Epidermal melanocyte (primary cell): ENCODE measurements around the gene ICE1.
"Not testable (repeated sequence)": the region's sequence is repeated elsewhere in the genome, so short reads cannot be mapped to it uniquely, and the experiment has no call there.

Experiments
- DNase-seq: peaks from one replicate; pipeline ENCODE4 v3.0.0; 2011; ENCODE audit warnings: low spot score; ENCODE audit not compliant: insufficient read length

ICE1 gene

DNA sequence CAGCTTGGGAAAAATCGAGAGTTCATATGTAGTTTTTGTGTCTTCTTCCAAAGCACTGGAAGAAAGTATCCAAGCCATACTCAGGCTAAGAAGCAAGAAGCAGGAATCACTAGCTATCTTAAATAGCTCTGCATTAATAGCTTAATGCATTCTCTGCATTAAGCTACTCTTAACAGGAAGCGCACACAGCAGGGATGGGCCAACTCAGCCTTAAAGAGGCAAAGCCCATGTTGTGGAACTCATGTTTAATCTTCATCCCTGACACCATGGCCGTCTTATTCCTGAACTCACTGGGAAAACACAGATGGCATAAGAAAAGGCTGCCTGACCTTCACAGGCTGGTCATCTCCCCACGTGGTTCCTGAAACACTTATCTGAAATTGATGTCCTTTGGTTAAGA is 18.7 kb upstream of the ICE1 start:
- no peak for DNase-seq

DNA sequence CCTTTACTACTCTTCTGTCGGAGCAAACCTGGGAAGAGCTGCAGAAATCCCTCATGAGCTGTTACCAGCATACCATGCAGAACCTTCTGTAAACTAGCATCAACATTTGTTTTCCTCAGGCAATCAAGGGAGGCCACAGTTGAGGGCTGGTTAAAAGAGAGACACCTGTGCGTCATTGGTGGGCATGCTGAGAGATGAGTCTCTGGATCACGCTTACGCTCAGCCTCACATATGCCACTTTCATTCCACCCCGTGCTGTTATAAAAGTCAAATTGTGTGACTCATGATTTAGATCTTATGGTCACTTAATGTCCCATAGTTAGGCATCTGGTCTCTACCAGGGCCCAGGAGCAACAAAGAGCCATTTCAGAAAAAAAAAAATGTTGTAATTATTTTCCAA is 18.1 kb upstream of the ICE1 start:
- no peak for DNase-seq

- no peak for DNase-seq
Measured at GRCh38 chr5:5405441-5405840, 17.0 kb upstream of the ICE1 start.

DNA sequence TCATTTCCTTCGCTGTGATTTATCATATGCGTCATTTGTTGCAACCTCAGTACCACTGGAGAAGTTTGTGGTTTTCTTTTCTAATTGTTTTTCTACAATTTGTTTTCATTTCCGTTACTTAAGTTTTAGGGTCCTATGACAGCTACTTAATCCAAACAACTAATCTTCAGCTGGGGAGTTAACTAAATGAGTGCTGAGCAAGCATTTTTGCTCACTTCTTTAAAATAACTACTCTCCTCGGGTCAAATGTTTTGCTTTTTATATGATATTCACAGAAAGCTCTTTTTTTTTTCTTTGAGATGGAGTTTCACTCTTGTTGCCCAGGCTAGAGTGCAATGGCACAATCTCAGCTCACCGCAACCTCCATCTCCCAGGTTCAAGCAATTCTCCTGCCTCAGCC is 14.6 kb upstream of the ICE1 start:
- no peak for DNase-seq

GRCh38 chr5:5409151-5409810 is 13.2 kb upstream of the ICE1 start:
- no peak for DNase-seq

- DNase-seq = not testable (repeated sequence)
Measured at GRCh38 chr5:5413856-5414255, 8.6 kb upstream of the ICE1 start.

GRCh38 chr5:5414999-5415398 is 7.5 kb upstream of the ICE1 start:
- no peak for DNase-seq

DNA sequence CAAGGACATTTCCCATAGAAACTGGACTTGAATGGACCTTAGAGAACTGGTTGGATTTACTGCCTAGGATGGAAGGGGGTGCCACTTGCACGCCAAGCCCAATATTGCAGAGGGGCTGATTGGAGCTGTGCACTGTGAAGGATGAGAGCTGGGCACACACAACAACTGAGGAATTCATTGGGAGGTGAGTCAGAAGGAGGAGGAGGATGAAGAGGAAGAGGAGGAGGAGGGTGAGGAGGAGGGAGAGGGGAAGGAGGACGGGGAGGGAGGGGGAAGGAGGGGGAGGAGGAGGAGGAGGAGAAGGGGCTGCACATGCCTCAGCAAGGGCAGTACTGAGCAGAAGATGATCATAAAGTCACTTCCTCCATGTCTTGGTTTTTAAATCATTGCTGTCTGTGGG is 5.7 kb upstream of the ICE1 start:
- no peak for DNase-seq

- DNase-seq = no peak
Measured at GRCh38 chr5:5418006-5418405, 4.5 kb upstream of the ICE1 start.

GRCh38 chr5:5418764-5419163 is 3.7 kb upstream of the ICE1 start:
- no peak for DNase-seq

DNA sequence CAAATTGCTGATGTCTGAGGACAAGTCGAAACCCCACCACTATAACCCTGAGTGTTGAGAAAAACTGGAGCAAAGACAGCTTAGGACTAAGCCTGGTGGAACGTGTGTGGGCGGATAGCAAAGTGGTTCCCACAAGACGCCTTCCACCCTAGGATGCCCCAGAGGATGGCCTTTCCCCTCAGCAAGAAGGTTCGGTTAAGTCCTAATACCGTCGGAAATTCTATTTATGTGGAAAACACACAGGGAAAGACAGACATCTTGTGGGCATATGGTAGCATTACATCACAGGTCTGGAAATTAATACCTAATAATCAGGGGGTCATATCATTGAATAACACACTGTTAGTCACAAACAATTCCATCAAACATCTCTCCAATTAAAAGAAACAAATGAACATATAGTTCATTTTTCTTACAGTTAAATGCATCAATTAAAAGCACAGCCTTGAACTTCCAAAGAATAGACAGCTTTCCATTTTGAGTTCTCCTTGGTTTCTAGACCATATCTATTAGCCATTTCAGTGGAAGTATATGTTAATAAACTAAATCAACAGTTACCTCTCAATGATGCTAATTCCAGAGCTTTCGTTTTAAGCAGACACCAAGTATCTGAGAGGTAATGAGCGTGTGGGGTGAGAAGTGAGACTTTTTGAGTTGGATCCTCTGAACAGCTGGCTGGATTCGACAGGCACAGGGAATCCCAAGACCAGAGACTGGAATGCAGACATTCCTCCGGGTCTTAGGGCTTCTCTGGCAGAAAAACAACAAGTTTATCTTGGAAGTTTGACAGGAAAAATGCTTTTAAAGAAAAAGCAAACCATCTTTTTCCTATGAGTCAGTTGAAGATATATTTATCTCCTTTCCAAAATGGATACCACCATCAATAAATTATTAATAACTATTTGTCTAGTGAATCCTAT is 2.9 kb upstream of the ICE1 start:
- peak; percentile 66 for DNase-seq

DNA sequence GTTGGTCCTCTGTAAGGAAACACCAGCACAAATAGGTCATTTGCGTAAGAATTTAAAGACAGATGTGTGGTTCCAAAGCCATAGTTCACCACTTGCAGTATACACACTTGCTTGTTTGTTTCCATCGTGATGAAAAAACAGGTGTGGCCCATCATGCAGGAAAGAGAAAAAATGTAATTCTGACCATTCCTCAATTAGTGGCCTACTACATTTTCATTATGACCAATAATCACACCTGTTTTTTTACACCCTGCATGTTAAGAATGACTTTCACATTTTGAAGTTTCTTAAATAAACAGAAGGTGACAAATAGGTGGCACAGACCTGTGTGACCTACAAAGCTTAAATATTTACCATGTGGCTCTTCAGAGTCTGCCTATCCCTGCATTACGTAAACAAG is 2.2 kb upstream of the ICE1 start:
- no peak for DNase-seq

DNA sequence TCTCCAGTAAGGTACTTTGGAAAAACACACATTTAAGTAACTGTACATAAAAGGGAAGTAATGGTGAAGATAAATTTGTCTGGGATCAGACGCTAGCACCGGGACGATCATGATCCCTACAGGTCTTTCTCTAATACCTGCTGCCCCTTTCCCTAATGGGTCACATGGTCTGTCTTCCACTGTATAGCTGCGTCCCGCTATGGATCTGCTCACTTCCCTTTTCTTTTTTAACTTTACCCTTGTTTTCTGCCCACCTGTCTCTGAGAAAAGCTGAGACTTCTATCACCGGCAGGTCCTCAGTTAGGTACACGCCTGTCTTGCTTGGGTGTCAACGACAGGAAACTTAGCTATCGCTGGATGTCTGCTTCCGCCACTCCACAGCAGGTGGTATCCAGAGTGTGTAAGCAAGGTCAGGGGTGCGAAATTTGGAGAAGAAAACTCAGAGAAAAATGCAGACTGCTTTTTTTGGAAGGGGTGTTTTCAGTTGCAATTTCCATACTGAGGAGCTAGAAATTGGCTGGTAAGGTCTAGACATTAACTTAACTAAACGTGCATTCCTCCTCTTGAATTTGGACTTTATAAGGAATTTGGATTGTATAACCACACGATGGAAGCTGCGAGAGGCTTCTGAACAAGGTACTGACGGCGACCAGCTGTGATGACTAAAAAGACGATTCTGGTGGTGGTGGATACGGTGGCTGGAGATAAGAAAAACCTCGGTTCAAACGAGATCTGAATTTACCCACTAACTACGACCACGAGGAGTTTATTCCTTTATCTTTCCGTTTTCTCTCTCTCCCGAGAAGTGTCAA is 1.1 kb upstream of the ICE1 start:
- no peak for DNase-seq

- no peak for DNase-seq
Measured at GRCh38 chr5:5422819-5423515, 490 bp downstream of the ICE1 start.

GRCh38 chr5:5423586-5423985 is 1.1 kb downstream of the ICE1 start:
- no peak for DNase-seq

DNA sequence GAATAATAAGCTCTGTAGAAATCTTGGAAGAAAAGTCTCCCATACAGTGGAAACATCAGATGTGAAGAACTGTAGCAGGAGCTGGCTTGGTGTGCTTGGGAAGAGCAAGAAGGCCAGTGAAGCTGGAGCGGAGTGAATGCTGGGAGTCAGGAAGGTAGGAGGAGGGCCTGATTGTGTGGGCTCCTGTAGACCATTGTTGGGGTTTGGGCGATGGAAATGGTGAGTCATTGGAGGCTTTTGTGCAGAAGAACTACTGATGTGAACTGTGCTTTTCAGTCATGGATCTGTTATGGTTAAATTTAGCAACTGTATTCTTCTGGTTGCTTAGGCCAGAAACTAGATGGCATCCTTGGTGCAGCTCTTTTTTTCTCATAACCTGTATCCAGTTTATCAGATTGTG is 2.3 kb downstream of the ICE1 start:
- DNase-seq = no peak

- no peak for DNase-seq
Measured at GRCh38 chr5:5430136-5430535, 7.7 kb downstream of the ICE1 start.

- DNase-seq = no peak
Measured at GRCh38 chr5:5432020-5432707, 9.7 kb downstream of the ICE1 start.

- DNase-seq = no peak
Measured at GRCh38 chr5:5436203-5436760, 13.8 kb downstream of the ICE1 start.
